ENCODE results near the gene REL.
"Not testable (repeated sequence)": the region's sequence is repeated elsewhere in the genome, so short reads cannot be mapped to it uniquely, and the experiment has no call there.

REL gene

GRCh38 chr2:60890393-60890707 lies 9.0 kb downstream of the REL start:
- no peak for DNase-seq
- Histone ChIP-seq H3K27me3 (replicated peaks) (no peaks in the 10 kb centered on the region), H3K27ac (no peak overlapping the region), H3K36me3 (replicated peaks) (no peaks in the 10 kb centered on the region), H3K4me3 (ENCODE audit: low read depth, low read length) (no peak overlapping the region)
- no peak for TF ChIP-seq CTCF (IDR thresholded peaks at IDR 0.05; ENCODE audit: low read depth, low read length, missing control alignments)
- in situ Hi-C loops (cut with HindIII; ENCODE audit: low pct_ligation_motif_present, low sequenced_read_pairs), result no loop called here

GRCh38 chr2:60891180-60891579 lies 9.8 kb downstream of the REL start:
- Histone ChIP-seq H3K36me3 (replicated peaks) (no peaks in the 10 kb centered on the region), H3K27ac (no peak overlapping the region), H3K4me3 (ENCODE audit: low read depth, low read length) (no peak overlapping the region), H3K27me3 (replicated peaks) (no peaks in the 10 kb centered on the region)
- no peak for DNase-seq
- TF ChIP-seq CTCF (IDR thresholded peaks at IDR 0.05; ENCODE audit: low read depth, low read length, missing control alignments), result no peak
- in situ Hi-C loops (cut with HindIII; ENCODE audit: low pct_ligation_motif_present, low sequenced_read_pairs), result no loop called here

GRCh38 chr2:60898567-60898966 lies 17.2 kb downstream of the REL start:
- DNase-seq, result no peak
- TF ChIP-seq CTCF (IDR thresholded peaks at IDR 0.05; ENCODE audit: low read depth, low read length, missing control alignments), result no peak
- Histone ChIP-seq H3K27me3 (replicated peaks) (no peaks in the 10 kb centered on the region), H3K4me3 (ENCODE audit: low read depth, low read length) (no peak overlapping the region), H3K27ac (no peak overlapping the region), H3K36me3 (replicated peaks) (no peaks in the 10 kb centered on the region)
- in situ Hi-C loops (cut with HindIII; ENCODE audit: low pct_ligation_motif_present, low sequenced_read_pairs), result no loop called here

- no peaks in the 10 kb centered on the region for H3K27me3 ChIP-seq (replicated peaks)
- TF ChIP-seq CTCF (IDR thresholded peaks at IDR 0.05; ENCODE audit: low read depth, low read length, missing control alignments), result no peak
- no peak overlapping the region for H3K4me3 ChIP-seq (ENCODE audit: low read depth, low read length)
- in situ Hi-C loops (cut with HindIII; ENCODE audit: low pct_ligation_motif_present, low sequenced_read_pairs), result no loop called here
- DNase-seq, result no peak
- H3K36me3 ChIP-seq (replicated peaks), result no peaks in the 10 kb centered on the region
- no peak overlapping the region for H3K27ac ChIP-seq
Measured at GRCh38 chr2:60899230-60899891, 18.0 kb downstream of the REL start.

GRCh38 chr2:60899892-60900249 lies 18.5 kb downstream of the REL start:
- H3K27ac ChIP-seq, result no peak overlapping the region
- no peaks in the 10 kb centered on the region for H3K36me3 ChIP-seq (replicated peaks)
- no peak overlapping the region for H3K4me3 ChIP-seq (ENCODE audit: low read depth, low read length)
- in situ Hi-C loops (cut with HindIII; ENCODE audit: low pct_ligation_motif_present, low sequenced_read_pairs), result no loop called here
- DNase-seq, result no peak
- no peak for TF ChIP-seq CTCF (IDR thresholded peaks at IDR 0.05; ENCODE audit: low read depth, low read length, missing control alignments)
- no peaks in the 10 kb centered on the region for H3K27me3 ChIP-seq (replicated peaks)

GRCh38 chr2:60901296-60901695 lies 19.9 kb downstream of the REL start:
- in situ Hi-C loops (cut with HindIII; ENCODE audit: low pct_ligation_motif_present, low sequenced_read_pairs); H3K27ac ChIP-seq; H3K4me3 ChIP-seq (ENCODE audit: low read depth, low read length); H3K36me3 ChIP-seq (replicated peaks); H3K27me3 ChIP-seq (replicated peaks); DNase-seq: not testable (repeated sequence)

GRCh38 chr2:60905867-60906266 lies 24.5 kb downstream of the REL start:
- DNase-seq; H3K4me3 ChIP-seq (ENCODE audit: low read depth, low read length); in situ Hi-C loops (cut with HindIII; ENCODE audit: low pct_ligation_motif_present, low sequenced_read_pairs); H3K27me3 ChIP-seq (replicated peaks); H3K27ac ChIP-seq; H3K36me3 ChIP-seq (replicated peaks): not testable (repeated sequence)

Measured in brain microvascular endothelial cell (primary cell).